Measurements from ENCODE around the gene MAPKAP1.

GRCh38 chr9:125523681-125524080 is 183.3 kb downstream of the MAPKAP1 start:
- TF ChIP-seq POLR2A (IDR thresholded peaks at IDR 0.05; ENCODE audit: low read depth, low read length) (no peak), POLR2AphosphoS5 (IDR thresholded peaks at IDR 0.05; ENCODE audit: low read depth, low read length) (no peak), SPI1 (IDR thresholded peaks at IDR 0.05; ENCODE audit: low read depth, low read length) (no peak), TAF1 (IDR thresholded peaks at IDR 0.05; ENCODE audit: low read depth, low read length) (no peak), PAX5 (IDR thresholded peaks at IDR 0.05; ENCODE audit: insufficient read depth, low read length, severe bottlenecking) (no peak), POU2F2 (IDR thresholded peaks at IDR 0.05; ENCODE audit: low read depth, low read length) (no peak)
